ENCODE data around the gene ZNF281. TPM values are rescaled to one million over a fixed set of nuclear protein-coding genes. Genes with fewer than 3 reads are reported as not detected.
"Not testable (repeated sequence)": the region's sequence is repeated elsewhere in the genome, so short reads cannot be mapped to it uniquely, and the experiment has no call there.

Gene ZNF281
- total RNA-seq, 1 experiment from 2014 or later, result 17.7 TPM

DNA sequence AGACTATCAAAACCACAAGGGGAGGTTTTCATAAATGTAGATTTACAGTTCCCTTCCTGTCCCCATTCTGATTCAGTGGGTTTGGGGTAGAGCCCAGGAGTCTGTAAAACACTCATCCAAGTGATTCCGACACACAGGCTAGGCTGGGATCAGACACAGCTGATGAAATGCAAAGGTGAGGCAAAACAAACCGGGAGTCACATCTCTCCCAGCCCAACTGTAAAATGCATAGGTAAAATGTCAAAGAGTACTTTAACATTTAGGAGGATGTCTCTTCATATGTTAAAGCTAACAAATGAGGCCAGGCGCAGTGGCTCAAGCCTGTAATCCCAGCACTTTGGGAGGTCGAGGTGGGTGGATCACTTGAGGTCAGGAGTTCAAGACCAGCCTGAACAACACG lies 45.0 kb downstream of the ZNF281 start:
- peak; percentile 49 for DNase-seq (ENCODE audit: low read depth)

DNA sequence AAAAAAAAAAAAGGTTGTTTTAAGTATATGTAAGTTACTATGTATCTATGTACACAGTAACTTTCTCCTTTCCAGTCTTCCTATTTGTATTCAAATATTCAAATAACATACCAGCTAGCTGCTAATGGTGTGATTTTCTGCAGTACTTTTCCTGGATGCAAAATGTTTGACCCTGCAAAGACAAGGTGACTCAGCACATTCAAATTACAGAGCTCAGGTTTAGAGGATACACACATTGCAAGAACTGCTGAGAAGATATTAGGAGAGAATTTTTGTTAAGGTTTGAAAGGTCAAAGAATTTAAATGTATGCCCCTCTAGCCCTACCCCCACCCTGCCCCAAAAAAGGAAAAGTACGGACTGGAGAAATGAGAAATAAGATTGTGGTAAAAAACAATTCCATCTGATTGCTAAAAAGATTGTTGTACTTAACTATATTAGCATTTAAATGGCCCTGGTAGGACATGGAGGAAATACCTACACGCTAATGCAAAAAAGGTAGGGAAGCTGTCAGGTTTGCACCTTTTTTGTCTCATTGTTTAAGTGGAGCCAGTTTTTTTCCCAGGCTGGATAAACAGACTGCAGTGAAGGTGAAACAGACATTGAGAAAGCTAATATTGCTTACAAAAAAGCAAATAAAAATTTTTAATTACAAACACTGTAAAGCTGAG lies 45.6 kb downstream of the ZNF281 start:
- peak; percentile 58 for DNase-seq (ENCODE audit: low read depth)

DNA sequence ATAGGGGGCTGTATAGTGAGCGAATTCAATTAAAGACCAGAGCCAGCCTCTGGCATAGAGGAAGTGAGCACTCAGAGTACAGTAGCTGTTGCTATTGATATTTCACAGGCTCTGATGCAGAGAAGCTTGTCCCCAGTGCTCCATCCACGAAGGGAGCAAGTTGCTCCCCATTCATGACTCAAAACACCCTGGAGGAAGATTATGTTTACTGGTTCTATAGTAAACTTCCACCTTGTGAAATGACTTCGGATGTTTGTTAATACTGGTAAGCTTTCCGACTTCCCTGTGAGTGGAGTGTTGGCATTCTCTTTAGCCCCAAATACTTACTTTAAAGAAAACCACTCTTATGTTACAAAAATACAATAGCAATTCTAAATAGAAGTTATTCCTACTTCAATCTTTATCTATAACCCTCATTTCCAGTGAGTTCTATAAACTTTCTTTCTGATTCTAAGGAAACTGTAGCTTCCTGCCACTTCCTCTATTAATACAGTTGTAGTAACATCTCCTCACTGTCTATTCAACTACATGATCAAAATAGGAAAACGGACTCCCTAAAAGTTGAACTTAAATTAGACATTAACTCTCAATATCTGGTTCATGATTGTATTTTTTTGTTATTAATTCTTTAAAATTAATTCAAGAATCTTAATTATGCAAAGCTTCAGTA lies 46.4 kb downstream of the ZNF281 start:
- DNase-seq (ENCODE audit: low read depth), result no peak

DNA sequence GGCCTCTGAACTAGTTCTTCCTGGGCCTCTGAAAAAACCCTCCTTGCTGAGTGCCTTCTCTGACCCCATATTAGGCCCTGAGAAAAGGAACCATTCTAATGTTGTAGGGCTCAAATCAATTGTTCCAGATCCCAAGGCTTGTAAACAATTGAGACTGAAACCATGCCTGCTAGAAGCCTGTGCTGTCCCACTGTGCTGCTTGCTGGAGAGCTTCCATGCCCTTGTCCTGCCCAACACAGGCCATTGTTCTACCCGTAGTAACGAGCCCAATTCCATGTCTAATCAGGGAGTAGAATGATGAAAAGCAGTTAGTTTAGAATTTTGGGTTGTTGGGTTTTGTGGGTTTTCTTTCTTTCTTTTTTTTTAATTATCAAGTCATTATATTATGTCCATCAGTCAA lies 47.4 kb downstream of the ZNF281 start:
- no peak for DNase-seq (ENCODE audit: low read depth)

DNA sequence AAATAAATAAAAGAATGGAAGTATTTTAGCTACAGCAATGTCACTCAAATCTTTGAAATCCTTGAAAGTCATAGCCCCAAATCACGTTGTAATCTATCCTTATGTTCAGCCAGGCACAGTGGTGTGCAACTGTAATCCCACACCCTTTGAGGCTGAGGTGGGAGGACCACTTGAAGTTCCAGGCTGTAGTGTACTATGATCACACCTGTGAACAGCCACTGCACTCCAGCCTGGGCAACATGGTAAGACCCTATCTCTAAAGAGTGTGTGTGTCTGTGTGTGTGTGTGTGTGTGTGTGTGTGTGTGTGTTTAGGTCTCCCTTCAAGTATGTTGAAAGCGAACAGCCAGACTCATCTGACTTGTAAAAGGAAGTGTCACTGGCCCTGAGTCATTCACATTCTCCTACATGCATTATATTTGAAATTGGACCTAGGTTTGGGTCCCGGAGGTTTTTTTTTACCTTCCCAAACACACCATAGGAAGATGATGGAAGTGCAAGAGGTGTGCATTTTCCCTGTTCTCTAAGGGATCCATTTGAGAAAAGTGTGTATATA lies 50.1 kb downstream of the ZNF281 start:
- peak; percentile 69 for DNase-seq (ENCODE audit: low read depth)

DNA sequence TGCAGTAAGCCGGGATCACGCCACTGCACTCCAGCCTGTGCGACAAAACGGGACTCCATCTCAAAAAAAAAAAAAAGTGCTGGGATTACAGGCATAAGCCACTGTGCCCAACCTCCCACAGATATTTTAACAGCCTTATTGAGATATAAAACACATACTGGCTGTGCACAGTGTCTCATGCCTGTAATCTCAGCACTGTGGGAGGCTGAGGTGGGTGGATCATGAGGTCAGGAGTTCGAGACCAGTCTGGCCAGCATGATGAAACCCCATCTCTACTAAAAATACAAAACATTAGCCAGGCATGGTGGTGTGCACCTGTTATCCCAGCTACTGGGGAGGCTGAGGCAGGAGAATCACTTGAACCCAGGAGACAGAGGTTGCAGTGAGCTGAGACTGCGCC lies 51.9 kb downstream of the ZNF281 start:
- not testable (repeated sequence) for DNase-seq (ENCODE audit: low read depth)

DNA sequence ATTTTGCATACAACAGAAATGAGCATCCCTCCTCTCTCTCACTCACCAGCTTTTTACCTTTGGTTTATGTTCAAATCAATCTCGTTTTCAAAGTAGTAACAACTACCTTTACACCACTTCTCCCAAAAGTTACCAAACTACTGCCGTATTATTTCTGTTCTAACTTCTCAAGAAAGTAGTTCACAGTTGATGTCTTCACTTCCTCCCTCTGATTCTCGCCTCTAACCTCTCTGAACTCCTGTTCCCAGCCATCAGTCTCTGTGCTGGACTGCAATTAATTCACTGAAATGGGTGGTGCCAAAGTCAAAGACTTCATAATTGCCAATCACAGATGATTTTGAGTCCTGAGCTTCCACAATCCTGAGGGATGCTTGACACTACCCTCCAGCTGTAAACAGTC lies 54.0 kb downstream of the ZNF281 start:
- DNase-seq (ENCODE audit: low read depth), result no peak

Other genes starting within 250 kb of the ZNF281 start
- 15.8 and 17.3 TPM in 2 replicates for gene KIF14, start 210.7 kb upstream of the ZNF281 start, total RNA-seq (2014; rRNA removed; shearing (Covaris generic))